GM21367 (cell line): ENCODE results near the gene SENP6.
"Not testable (repeated sequence)": the region's sequence is repeated elsewhere in the genome, so short reads cannot be mapped to it uniquely, and the experiment has no call there.

Source experiments
- ATAC-seq: cut with Tn5 transposase; IDR thresholded peaks from one replicate; pipeline ENCODE4 v1.9.1; 2021; ENCODE audit not compliant: unreplicated experiment

SENP6 gene

DNA sequence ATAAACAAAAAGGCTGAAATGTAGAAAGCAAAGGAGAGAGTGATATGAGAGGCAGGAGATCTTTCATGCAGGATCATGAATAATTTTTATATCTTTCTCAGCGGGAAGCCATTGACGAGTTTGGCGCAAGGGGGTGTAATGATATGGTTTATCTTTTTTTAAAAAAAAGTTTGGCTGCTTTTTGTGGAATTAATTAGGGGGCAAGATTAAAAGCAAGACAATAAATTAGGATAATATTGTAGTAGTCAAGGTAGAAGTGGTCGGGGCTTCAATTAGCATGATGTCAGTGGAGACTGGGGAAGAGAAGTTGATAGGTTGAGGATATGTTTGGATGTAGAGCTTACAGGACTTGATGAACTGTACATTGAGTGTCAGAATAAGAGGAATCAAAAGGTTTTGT, 4.0 kb downstream of the SENP6 start:
- no peak for ATAC-seq

DNA sequence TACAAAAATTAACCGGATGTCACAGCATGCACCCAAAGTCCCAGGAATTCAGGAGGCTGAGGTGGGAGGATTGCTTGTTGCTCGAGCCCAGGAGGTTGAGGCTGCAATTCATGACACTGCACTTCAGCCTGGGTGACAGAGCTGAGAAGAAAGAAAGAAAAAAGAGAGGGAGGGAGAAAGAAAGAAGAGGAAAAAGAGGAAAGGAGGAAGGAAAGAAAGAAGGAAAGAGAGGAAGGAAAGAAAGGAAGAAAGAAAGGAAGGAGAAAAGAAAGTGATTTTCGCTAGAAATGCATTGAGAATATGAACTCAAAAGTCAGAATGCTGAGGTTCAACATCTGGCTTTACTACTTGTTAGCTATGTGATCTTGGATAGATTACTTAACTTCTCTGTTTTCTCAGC, 6.6 kb downstream of the SENP6 start:
- ATAC-seq = no peak

DNA sequence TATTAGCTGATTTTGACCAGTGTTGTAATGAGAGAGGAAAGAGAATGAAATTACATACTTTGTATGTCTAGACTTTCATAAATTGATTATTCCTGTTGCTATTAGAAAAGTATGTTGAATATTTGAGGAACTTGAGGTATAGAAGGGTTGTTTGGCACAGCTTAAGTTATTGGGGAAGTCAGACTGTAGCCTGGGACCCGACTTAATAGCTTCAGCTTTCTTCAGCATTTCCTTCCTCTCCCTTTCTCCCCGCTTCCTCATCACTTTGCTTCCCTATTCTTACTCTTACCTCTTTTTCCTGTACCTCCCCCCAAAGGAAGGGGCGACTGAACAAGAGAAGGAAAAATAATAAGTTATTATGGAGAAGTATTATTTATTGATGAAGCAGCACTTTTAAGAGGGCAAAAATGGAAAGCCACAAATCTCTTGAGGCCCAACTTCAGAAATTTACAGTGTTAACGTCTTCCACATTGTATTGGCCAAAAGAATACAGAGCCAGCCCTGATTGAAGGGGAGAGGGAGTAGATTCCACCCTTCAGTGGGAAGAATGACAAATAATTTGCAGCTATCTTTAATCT, 7.4 kb downstream of the SENP6 start:
- ATAC-seq = no peak

DNA sequence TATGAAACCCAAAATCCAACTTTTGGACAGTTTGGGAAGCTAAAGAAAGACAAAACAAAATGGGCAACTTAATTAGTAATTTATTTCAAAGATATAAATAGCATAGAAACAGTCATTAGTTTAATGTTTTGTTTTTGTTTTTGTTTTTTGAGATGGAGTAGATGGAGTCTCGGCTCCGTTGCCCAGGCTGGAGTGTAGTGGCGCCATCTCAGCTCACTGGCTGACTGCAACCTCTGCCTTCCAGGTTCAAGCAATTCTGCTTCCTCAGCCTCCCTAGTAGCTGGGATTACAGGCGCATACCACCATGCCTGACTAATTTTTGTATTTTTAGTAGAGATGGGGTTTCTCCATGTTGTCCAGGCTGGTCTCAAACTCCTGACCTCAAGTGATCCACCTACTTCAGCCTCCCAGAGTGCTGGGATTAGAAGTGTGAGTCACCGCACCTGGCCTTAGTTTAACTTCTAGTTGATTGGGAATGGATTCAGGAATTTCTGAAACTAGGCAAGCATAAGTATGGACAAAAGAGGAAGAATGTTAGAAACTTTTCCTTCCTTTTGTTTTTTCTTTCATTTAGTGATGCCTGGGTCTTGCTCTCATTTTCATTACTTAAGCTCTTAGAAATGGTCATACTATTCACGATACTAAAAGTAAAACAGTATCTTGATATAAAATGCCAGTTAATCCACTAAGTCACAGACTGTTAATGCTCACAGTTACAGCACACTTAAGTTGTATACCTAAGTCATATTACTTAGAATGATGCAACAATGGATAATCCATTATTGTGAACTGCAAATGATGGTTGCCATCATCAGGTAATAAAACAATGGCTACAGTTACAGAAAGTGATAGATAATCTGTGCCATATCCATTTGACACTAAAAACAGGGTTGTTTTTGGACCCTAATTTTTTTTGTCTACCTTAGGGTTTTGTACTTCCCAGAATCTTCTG, 8.2 kb downstream of the SENP6 start:
- ATAC-seq = no peak

DNA sequence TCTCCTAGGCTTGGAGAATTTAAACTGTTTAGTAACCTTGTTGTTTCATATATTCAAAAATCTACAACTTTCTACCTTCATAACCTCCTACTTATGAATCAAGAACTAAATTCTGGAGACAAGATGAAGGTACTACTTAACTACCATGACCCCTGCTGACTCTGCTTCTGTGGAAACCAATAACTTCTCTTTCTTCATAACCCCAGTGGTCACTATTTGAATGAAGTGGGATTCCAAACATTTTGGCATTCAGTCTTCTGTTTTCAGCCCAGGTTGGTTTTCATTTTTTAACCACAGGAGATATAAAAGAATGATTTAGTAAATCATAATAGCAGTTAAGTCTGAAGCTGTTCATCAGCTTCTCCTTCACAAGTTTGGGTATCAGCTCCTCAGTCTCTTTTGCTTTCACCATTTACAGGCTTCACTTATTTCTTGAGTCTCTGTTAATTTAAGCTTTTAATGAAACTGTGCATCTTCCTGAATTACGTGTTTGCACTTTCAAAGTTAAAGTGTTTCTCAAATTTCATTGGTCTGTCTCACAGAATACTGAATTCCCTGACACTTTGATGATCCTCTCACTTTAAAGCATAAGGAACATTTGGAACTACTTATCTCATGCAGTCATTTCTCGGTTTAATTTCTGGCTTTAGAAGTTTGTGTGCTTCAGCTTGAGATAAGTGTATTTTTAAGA, 9.5 kb downstream of the SENP6 start:
- ATAC-seq = no peak

DNA sequence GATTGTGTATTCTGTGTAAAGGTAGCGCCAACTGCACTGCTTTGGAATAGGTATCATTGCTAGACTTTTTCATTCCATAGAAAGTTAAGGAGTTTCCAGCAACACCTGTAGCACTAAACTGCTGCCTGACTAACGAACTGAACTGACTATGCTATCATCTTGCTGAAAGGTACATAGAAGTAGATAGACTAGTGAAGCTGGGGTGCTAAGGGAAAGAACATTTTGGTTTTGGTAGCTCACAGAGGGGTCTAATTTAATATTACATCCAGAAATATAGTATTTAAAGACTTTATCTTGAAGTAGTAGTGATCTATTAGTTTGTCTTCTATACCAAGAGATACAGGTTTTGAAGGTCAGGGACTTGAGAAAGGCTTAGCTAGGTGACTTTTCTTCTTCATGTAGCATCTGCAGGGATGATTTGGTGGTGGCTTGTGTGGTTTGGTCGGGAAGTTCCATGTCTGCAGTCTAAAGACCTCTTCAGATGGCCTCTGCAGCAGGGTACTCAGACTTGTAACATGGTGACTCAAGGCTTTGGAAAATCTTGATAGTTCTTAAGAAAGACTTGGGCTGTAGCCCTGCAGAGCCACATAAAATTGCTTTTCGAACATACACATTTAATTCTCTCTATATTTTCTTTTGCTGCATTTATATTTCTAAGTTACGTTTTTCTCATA, 10.2 kb downstream of the SENP6 start:
- peak; percentile 41 for ATAC-seq

DNA sequence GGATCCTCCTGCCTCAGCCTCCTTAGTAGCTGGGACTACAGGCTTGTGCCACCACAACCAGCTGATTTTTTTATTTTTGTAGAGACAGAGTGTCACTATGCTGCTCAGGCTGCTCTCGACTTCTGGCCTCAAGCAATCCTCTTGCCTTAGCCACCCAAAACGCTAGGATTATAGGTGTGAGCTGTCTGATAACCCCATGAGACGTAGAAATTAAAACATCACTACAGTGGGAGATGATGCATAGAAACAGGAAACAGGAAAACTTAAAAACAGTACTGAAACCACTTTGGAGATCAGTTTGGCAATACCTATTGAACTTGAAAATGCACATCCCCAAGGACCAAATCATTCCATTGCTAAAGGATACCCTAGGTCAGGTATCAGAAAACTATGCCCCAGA, 10.8 kb downstream of the SENP6 start:
- ATAC-seq = no peak

DNA sequence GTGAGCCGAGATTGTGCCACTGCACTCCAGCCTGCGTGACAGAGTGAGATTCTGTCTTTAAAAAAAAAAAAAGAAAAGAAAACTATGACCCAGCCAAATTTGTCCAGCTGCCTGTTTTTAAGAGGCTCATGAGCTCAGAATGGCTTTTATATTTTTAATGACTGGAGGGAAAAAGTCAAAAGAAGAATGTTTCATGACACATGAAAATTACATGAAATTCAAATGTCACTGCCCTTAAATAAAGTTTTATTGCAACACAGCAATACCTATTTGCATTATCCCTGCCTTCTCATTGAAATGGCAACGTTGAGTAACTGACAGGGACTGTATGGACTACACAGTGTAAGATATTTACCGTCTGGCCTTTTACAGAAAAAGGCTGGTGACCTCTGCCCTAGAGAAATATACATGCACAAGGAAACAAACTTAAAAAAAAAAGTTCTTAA, 11.4 kb downstream of the SENP6 start:
- ATAC-seq = no peak

DNA sequence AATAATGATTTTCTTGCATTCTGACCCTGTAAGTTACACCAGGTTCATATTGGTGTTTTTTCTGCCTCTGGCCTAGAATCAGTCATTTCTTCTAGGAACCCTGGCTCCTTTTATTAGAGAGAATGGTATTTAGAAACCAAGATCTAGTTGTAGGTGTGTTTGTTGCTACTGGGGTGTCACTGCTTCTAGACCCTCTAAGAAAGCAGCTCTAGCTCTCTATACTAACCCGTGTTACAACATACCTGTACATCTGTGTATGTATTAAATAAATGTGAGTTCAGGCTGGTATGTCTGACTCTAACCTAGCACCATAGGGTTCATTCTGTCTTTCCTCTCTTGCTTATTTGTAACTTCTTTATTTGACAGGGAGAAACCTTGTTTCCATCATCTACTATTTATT, 16.8 kb downstream of the SENP6 start:
- no peak for ATAC-seq

DNA sequence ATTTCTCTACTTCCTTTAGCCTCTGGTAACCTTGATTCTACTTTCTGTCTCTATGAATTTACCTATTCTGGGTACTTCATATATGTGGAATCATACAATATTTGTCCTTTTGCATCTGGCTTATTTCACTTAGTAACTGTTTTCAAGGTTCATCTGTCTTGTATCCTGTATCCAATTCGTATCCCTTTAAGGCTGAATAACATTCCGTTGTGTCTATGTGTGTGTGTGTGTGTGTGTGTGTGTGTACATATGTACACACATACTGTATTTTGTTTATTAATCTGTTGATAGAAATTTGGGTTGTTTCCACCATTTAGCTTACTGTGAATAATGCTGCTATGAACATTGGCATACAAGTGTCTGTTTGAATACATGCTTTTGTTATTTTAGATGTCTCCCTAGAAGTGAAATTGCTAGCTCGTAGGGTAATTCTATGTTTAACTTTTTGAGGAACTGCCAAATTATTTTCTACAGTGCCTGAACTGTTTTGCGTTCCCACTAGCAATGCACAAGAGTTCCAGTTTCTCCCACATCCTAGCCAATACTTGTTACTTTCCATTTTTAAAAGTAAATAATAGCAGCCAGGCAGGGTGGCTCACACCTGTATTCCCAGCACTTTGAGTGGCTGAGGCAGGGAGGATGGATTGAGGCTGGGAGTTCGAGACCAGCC, 17.7 kb downstream of the SENP6 start:
- no peak for ATAC-seq

DNA sequence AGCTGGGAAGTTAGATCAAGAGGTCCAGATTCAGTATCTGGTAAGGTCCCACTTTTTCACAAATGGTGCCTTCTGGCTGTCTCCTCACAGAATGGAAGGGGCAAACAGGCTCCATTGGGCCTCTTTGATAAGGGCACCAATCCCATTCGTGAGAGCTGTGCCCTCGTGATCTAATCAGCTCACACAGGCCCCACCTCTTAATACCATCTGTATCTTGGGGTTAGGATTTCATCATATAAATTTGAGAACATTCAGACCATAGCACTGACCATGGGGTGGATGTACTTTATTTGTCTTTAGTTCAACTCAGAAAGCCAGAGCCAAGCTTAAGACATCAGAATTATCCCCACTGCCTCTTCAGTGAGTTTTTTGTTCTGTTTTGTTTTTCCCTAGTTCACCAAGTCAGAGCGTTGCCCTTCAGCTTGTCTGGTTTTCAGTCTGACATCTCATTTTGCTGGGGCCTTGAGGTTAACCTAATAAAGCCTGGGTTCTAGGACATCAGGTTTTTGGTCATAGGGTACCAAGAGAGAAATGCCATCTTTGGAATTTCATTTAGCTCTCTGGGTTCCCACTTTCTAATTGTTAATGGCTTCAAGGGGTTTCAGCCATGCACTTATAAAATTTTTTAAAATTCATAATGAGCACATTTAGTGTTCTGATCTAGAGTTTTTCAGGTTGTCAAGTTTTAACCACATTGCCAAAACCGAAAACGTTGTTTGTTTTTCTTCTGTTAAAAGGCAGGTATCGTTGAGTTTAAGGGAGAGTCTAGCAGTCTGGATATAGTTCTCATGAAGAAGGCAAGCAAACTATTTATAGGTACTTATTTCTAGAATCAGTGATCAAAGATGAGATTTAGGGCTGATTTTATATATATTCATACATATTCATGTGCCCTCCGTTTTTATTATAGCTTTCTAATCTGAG, 19.0 kb downstream of the SENP6 start:
- no peak for ATAC-seq

DNA sequence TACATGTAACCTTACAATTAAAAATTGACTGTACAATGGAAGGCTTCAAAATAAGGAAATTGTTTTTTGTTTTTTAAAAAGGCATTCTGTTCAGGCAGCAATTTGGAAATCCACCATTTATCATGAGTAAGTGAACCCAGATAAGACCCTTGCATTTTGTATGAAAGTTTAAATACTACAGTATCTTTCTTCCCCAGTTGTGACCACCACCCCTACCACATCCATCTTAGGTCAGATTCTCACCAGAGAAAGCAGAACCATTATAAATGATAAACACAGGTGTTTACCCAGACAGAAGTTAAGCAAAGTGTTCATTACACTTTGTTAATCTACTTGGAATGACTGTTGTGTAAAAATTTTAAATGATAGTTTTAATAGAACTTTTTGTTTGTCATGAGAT, 20.2 kb downstream of the SENP6 start:
- no peak for ATAC-seq

DNA sequence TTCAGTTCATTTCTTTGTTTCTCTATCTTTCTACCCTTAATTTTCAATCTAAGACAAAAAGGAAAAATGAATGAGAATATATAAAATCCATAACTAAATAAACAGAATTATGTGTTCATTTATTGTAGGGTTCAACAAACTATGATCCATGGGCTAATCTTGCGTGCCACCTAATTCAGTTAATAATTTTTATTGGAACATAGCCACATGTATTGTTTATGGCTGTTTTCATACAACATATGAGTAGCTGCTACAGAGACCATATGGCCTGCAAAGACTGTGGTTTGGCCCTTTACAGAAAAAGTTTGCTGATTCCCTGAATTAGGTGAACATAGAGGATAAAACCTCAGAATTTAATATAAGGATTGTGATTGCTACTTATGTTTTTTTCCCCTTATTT, 21.8 kb downstream of the SENP6 start:
- ATAC-seq = no peak

DNA sequence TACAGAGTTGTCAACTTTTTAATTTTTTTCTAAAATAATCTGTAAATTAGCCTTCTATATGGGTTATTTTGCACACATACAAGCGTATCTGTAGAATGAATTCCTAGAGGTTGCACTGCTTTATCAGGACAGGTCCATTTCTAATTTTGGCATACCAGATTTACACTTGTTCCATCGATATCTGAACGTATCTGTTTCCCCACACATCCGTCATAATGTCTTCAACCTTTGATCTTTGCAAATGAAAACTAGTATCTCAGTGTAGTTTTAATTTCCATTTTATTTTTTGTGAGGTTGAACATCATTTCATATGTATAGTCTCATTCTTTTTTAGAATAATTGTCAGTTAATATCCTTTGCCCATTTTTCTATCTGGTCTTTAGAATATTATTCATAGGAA, 22.7 kb downstream of the SENP6 start:
- no peak for ATAC-seq

DNA sequence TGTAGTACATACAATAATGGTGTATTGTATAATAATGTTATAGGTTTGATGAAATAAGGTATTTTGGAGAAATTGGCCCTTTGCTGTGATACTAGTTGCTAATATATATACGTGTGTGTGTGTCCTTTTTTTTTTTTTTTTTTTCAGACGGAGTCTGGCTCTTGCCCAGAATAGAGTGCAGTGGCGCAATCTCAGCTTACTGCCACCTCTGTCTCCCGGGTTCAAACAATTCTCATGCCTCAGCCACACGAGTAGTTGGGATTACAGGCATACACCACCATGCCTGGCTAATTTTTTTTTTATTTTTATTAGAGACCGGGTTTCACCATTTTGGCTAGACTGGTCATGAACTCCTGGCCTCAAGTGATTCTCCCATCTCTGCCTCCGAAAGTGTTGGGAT, 23.3 kb downstream of the SENP6 start:
- no peak for ATAC-seq

DNA sequence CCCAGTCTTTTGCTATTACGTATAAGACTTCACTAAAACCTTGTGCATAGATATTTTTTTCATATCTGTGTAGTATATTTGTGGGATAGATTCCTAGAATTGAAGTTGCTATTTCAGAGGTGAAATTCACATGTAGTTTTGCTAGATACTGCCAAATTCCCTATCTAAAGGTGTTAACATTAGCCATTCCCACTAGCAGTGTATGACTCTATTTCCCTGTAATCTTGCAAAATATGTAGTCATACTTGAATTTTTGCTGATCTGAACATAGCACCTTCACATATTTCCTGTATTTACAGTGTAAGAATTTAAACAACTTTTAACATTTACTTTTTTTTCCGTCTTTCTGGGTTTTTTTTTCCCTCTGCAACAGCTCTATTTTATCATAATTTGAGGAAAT, 24.9 kb downstream of the SENP6 start:
- no peak for ATAC-seq

DNA sequence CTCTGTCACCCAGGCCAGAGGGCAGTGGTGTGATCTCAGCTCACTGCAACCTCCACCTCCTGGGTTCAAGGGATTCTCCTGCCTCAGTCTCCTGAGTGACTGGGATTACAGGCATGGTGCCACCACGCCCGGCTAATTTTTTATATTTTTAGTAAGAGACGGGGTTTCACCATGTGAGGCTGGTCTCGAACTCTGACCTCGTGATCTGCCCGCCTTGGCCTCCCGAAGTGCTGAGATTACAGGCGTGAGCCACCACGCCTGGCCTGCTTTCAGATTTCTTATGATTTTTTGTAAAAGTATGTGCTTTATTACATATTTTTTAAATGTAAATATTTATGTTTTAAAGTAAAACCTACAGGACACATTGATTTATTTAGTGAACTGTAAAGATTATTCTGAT, 26.0 kb downstream of the SENP6 start:
- ATAC-seq = not testable (repeated sequence)

DNA sequence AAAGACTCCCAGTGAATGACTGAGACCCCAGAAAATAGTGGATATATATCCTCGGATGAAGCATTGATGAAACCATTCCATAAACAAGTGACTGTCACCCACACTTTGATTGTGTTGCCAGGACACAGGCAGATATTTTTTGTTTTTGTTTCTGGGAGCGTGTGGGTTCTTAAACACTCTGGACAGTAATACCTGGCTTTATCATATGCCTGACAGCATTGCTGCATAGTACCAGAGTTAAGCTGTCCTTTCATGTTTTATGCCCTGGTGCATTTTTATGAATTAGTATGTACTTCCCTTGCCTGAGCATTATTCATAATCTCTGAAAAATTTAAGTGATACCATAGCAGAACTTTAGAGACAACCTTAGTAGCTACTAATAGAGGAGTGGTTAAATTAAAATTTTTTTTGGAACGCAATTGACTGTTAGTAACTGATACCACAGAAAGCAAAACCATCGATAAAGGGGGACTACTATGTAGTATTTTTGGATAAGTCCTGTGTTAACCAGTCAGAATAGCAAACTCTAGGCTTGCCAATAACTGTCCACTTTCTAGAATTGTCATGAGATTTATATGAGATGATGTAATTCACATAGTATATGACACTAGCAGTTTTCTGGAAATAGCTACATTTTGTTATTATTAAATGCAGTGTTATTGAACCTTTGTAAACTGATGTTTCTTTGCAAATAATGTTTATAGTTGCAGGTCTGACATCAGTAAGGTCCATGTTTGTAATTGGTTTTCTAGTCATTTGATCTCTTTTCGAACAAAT, 30.4 kb downstream of the SENP6 start:
- ATAC-seq = no peak

DNA sequence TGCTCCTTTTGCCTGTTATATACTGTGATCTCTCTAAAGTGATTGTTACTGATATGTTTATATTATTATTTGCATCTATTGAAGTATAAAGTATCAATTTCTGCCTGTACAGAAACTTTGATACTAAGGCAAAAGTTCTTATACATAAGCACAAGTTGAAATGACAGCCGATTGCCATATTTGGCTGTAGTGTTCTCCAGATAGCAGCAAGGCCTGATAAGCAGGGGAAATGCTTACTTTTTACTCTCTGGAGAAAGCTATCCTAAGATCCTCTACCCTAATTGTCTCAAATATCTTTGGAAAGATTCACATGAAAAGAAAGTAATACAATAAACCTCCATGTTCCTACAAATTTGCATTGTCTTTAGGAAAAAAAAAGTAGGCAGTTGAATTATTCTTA, 31.4 kb downstream of the SENP6 start:
- ATAC-seq = no peak
